DMS153 (cell line): Measurements from ENCODE around the gene SMAGP.
"Not testable (repeated sequence)": the region's sequence is repeated elsewhere in the genome, so short reads cannot be mapped to it uniquely, and the experiment has no call there.

ENCODE experiments used
- DNase-seq: peaks from one replicate; lab custom pipeline; 2025; lab: John Stamatoyannopoulos, UW

The SMAGP gene, protein sequence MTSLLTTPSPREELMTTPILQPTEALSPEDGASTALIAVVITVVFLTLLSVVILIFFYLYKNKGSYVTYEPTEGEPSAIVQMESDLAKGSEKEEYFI

DNA sequence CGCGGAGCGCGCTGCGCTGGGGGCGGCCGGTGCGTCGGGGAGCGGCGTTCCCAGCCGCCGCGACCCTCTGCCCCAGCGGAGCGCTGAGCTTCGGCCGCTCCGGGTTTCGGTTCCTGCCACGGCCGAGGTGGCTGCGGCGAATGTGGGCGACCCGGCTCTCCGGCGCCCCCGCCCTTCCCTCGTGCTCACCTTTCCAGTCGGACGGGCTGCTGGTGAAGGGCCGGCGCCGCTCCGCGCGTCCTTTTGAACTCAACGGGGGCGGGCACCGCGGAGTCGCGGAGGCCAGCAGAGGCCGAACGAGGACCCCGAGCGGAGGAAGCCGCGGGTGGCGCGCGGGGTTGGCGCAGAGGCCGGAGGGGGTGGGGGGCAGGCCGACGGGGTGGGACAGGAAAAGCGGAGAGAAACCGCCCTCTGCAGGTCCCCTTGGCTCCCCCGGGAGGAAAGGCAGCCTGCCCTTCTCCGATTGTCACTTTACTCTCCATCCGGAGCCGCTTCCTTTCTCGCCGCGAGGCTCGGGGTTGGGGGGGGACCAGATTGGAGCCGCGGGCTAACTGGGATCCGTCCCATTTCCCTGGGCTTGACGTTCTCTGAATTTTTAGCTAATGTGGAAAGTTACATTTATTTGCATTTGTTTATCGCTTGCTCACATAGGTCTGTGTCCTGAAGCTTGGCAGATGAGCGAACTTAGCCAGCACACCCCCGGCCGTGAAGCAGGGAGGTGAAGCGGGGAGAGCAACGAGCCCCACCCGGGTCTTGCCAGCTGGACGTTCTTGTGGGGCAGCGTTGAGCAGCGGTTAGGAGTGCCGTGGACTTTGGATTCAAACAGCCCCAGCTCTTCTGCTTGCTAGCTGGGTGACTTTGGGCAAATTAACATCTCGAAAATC lies at the start of gene SMAGP:
Gene SMAGP, minus strand, starts transcription at position 349 of the 884 bp plus-strand sequence. CDS start 1,137 bp downstream, outside the sequence.
- peak; percentile 48 for DNase-seq

GRCh38 chr12:51318846-51319599 lies 48.8 kb upstream of the SMAGP start:
- DNase-seq = no peak

DNA sequence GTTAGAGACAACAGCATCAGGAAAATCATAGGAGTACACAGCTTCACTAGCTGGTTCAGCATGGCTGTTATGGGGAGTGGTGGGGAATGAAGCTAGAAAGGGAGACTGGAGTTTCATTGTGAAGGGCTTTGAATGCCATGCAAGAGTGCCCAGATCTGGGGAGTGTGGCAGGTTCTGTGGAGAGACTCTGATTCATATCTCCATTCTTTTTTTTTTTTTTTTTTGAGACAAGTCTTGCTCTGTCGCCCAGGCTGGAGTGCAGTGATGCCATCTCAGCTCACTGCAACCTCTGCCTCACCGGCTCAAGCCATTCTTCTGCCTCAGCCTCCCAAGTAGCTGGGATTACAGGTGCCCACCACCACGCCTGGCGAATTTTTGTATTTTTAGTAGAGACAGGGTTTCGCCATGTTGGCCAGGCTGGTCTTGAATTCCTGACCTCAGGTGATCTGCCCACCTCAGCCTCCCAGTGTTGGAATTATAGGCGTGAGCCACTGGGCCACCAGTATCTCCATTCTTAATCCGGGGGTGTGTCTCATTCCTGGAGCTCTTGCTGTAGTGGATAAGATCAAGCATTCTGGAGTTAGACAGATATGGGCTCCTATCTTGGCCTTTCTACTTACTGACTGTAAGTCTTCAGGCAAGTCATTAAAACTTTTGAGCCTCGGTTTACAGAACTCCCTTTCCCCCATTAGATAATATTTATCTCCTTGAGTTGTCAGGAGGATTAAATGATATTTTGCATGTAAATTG lies 48.0 kb upstream of the SMAGP start:
- not testable (repeated sequence) for DNase-seq

DNA sequence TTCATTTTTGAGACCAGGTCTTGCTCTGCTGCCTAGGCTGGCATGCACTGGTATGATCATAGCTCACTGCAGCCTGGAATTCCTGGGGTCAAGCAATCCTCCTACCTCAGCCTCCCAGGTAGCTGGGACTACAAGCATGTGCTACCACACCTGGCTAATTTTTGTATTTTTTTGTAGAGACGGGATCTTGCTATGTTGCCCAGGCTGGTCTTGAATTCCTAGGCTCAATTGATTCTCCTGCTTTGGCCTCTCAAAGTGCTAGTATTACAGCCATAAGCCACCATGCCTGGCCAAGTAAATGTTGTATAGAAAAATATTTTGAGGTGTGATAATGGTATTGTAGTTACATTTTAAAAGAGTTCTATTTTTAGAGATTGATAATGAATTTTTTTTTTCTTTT lies 41.2 kb upstream of the SMAGP start:
- DNase-seq = no peak

GRCh38 chr12:51307655-51308593 lies 37.7 kb upstream of the SMAGP start:
- no peak for DNase-seq

- no peak for DNase-seq
These were observed 36.3 kb upstream of the SMAGP start for GRCh38 chr12:51306507-51306906.

GRCh38 chr12:51300768-51301167 lies 30.6 kb upstream of the SMAGP start:
- DNase-seq = not testable (repeated sequence)

DNA sequence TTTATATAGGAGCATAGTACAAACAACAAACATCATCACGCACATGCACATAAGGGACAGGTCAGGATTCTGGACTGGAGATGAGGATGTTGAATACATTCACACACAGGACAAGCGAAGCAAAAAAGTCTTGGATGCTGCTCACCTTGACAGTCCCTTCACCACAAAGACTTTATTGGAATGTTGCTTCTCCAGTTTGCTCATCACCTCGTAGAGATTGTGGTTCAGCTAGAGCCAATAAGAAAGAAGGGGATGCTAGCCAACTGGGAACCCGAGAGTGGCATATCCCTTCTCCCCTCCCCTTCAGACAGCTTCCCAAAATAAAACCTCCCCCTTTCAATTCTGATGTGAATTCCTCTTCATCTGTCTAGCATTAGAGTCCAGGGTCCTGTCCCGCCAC lies 25.4 kb upstream of the SMAGP start:
- no peak for DNase-seq

- DNase-seq = not testable (repeated sequence)
These were observed 23.9 kb upstream of the SMAGP start for GRCh38 chr12:51294097-51294496.

DNA sequence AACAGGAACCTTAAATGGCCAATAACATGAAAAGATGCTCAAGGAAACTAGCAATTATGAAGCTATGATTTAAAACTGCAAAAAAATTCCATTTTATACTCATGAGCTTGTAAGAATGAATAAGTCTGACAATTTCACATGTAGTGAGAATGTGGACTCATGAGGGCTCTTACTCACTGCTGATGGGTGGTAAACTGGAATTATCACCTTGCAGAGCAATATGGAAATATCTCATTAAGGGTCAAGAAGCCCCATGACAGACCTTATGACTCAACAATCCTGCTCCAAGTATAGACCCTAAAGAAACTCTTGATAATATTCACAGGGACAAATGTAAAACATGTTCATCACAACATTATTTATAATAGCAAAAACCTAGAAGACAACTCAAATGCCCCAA lies 23.5 kb upstream of the SMAGP start:
- no peak for DNase-seq

DNA sequence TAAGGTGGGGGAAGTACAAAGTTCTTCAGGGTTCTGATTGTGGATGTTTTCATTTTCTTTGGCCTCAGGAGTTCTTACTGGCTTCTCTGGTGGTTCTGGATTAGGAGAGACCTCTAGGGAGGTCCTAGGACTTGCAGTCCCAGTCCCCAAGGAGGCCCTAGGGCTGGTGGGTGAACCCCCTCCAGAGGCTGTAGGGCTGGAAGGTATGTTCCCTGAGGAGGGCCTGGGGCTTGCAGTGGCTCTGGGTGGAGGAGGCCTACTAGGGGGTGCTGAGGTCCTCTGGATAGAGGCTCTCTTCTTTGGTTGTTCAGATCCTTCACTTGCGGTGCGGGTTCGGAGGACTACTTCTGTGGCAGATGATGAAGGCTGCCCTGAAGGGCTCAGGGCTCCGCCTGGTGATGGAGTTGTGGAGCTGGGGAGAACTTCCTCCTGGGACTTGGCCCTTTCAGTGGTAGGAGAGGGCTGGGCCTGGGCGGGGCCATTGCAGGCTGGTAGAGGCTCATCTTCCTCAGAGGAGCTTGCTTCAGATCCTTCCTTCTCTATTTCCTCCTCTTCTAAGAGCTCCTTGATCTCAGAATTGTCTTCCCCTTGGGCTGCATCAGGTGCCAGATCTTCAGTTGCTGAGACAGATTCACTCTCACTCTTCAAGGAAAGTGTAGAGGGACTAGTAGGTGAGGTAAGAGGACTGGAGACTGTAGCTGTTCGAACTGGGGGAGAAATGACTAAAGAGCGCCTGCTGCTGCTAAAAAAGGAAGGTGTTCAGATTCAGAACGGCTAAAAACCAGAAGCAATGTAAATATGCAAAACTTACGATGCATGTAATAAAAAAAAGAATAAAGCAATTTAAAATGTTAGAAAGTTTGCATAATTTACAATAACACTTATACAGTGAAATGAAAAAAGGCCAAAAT lies 21.6 kb upstream of the SMAGP start:
- DNase-seq = not testable (repeated sequence)

- no peak for DNase-seq
These were observed 15.6 kb upstream of the SMAGP start for GRCh38 chr12:51285843-51286242.

GRCh38 chr12:51281202-51281924 lies 11.1 kb upstream of the SMAGP start:
- DNase-seq = no peak

DNA sequence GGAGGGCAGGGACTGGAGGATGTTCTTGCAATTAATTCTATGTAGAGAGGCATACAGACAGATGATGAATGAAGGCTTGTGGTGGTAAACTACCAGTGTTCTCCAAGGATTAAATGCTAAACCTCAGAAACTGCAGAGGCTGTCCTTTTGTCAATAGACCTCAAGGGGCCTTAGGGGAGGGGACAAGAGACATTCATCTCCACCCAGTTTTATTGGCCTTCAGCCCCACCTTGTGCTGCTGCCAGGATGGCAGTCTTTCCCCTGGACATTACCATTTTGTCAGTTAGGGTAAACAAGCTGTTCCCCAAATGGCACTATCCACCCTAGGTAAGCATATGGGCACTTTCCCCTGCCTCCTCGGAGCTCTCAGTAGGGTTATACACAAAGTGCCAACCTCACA lies 4.9 kb upstream of the SMAGP start:
- DNase-seq = no peak

GRCh38 chr12:51272810-51273209 lies 2.6 kb upstream of the SMAGP start:
- DNase-seq = not testable (repeated sequence)

GRCh38 chr12:51270951-51271518 lies 820 bp upstream of the SMAGP start:
- no peak for DNase-seq

- DNase-seq = peak; percentile 26
These were observed 795 bp downstream of the SMAGP start for GRCh38 chr12:51269174-51270066.

DNA sequence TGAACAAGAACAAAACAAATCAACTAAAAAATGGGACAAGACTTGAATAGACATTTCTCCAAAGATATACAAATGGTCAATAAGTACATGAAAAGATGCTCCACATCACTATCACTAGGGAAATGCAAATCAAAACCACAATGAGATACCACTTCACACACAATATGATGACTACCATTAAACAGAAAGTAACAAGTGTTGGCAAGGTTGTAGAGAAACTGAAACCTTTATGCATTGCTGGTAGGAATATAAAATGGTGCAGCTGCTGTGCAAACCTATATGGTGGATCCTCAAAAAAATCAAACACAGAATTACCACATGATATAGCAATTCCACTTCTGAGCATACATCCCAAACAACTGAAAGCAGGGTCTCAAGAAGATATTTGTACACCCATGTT lies 5.2 kb downstream of the SMAGP start:
- DNase-seq = no peak
